NCI-H2196 treated with DMSO at 0.1 percent for 48 hours (cell line): ENCODE results near the gene CRYBG2.

Source experiments
- DNase-seq: peaks from one replicate; lab custom pipeline; 2025; ENCODE audit not compliant: unreplicated experiment; lab: John Stamatoyannopoulos, UW

CRYBG2 gene

GRCh38 chr1:26282401-26282918 lies 71.5 kb downstream of the CRYBG2 start:
- no peak for DNase-seq

GRCh38 chr1:26281971-26282370 lies 72.0 kb downstream of the CRYBG2 start:
- no peak for DNase-seq

GRCh38 chr1:26281091-26281958 lies 72.6 kb downstream of the CRYBG2 start:
- no peak for DNase-seq

GRCh38 chr1:26280333-26281042 lies 73.4 kb downstream of the CRYBG2 start:
- no peak for DNase-seq

GRCh38 chr1:26279456-26280332 lies 74.2 kb downstream of the CRYBG2 start, which contains the start of gene SH3BGRL3:
Gene SH3BGRL3, plus strand, starts transcription at chr1:26280086. Its CDS starts 70 bp downstream, at chr1:26280156.
- peak; percentile 68 for DNase-seq

- no peak for DNase-seq
These were observed 75.0 kb downstream of the CRYBG2 start for GRCh38 chr1:26278724-26279455.

- no peak for DNase-seq
These were observed 75.6 kb downstream of the CRYBG2 start for GRCh38 chr1:26278303-26278702.

- no peak for DNase-seq
These were observed 76.2 kb downstream of the CRYBG2 start for GRCh38 chr1:26277719-26278118.

GRCh38 chr1:26277261-26277661 lies 76.7 kb downstream of the CRYBG2 start:
- DNase-seq = no peak

- no peak for DNase-seq
These were observed 77.5 kb downstream of the CRYBG2 start for GRCh38 chr1:26276432-26276838.

GRCh38 chr1:26275580-26276431 lies 78.1 kb downstream of the CRYBG2 start:
- DNase-seq = peak; percentile 81

- no peak for DNase-seq
These were observed 79.0 kb downstream of the CRYBG2 start for GRCh38 chr1:26274801-26275425.
